HepG2 (cell line): ENCODE measurements around the gene BAZ1A. TPM values are rescaled to one million over a fixed set of nuclear protein-coding genes. Genes with fewer than 3 reads are reported as not detected.
A peak's percentile ranks its signal among the peaks of the same experiment; 100 is the strongest.

Source experiments
- ELF1 ChIP-seq: sonication (generic); formaldehyde crosslinking; IDR thresholded peaks from 2 replicates; pipeline ENCODE4 v1.4.0; 2020; ENCODE audit warnings: missing genetic modification reagents
- KLF16 ChIP-seq, 2 experiments: sonication (generic) in 1 of 2; formaldehyde crosslinking in 1 of 2; IDR thresholded peaks; 2 replicates each; pipeline versions ENCODE4 v1.6.1 to v1.8.0; 2016 to 2023; ENCODE audit warnings: missing genetic modification reagents in 2 of 2, missing compliant biosample characterization in 1 of 2
- MEIS2 ChIP-seq: sonication (generic); formaldehyde crosslinking; IDR thresholded peaks from 2 replicates; pipeline ENCODE4 v1.9.0; 2021; ENCODE audit warnings: mild to moderate bottlenecking, missing genetic modification reagents
- NAIF1 ChIP-seq: sonication (generic); formaldehyde crosslinking; IDR thresholded peaks from 2 replicates; pipeline ENCODE4 v1.5.0; 2020; ENCODE audit warnings: mild to moderate bottlenecking, missing genetic modification reagents, borderline replicate concordance
- SPEN ChIP-seq: sonication (generic); formaldehyde crosslinking; IDR thresholded peaks from 2 replicates; pipeline ENCODE4 v1.5.1; 2020; ENCODE audit warnings: low read depth, mild to moderate bottlenecking, missing genetic modification reagents
- ZNF101 ChIP-seq: sonication (generic); formaldehyde crosslinking; IDR thresholded peaks from 2 replicates; pipeline ENCODE4 v1.4.0; 2020; ENCODE audit warnings: mild to moderate bottlenecking, low read depth, missing genetic modification reagents, borderline replicate concordance
- ZNF180 ChIP-seq: sonication (generic); formaldehyde crosslinking; IDR thresholded peaks from 2 replicates; pipeline ENCODE4 v1.4.0; 2020; ENCODE audit warnings: low read depth, missing genetic modification reagents, borderline replicate concordance
- ZNF256 ChIP-seq: sonication (generic); formaldehyde crosslinking; conservative IDR thresholded peaks from 2 replicates; pipeline ENCODE4 v1.4.0; 2020; ENCODE audit warnings: missing genetic modification reagents
- ZNF260 ChIP-seq: sonication (generic); formaldehyde crosslinking; IDR thresholded peaks from 2 replicates; pipeline ENCODE4 v1.4.0; 2020; ENCODE audit warnings: missing genetic modification reagents, low read depth, mild to moderate bottlenecking, borderline replicate concordance
- ZNF615 ChIP-seq: sonication (generic); formaldehyde crosslinking; IDR thresholded peaks from 2 replicates; pipeline ENCODE4 v1.5.0; 2020; ENCODE audit warnings: mild to moderate bottlenecking, missing genetic modification reagents, borderline replicate concordance
- ZNF768 ChIP-seq: sonication (generic); formaldehyde crosslinking; IDR thresholded peaks from 2 replicates; pipeline ENCODE4 v1.4.0; 2020; ENCODE audit warnings: missing genetic modification reagents
- polyA plus RNA-seq, 8 experiments: library from polyadenylated mRNA; depleted of rRNA in 3 of 8; stranded (reverse) in 7 of 8; unstranded in 1 of 8; fragments of >200 nt; fragmentation: Illumina TruSeq in 4 of 8; extraction: Trizol in 4 of 8; gene quantifications; 2 replicates each; pipeline versions ENCODE4 v1.2.1 to v1.2.3, GENCODE V29; 2011 to 2016; ENCODE audit warnings: low read depth in 4 of 8, missing spikeins in 1 of 8, mixed read lengths in 1 of 8; ENCODE audit not compliant: insufficient read depth in 1 of 8
- total RNA-seq, 5 experiments: library from RNA; depleted of rRNA; stranded (reverse); fragments of >200 nt; fragmentation: Illumina TruSeq; extraction: Trizol; gene quantifications; 2 replicates each; pipeline ENCODE4 v1.2.3, GENCODE V29; 2016; ENCODE audit warnings: low read depth in 1 of 5
- TF ChIP-seq, protein P1 (sequence below): sonication (generic); formaldehyde crosslinking; IDR thresholded peaks from 2 replicates; pipeline ENCODE4 v1.4.0; 2020; ENCODE audit warnings: mild to moderate bottlenecking, missing genetic modification reagents
- TF ChIP-seq, protein P2 (sequence below): sonication (generic); formaldehyde crosslinking; IDR thresholded peaks from 2 replicates; pipeline ENCODE4 v1.4.0; 2020; ENCODE audit warnings: low read depth, mild to moderate bottlenecking, missing genetic modification reagents
- TF ChIP-seq, protein P3 (sequence below): IDR thresholded peaks from 2 replicates; pipeline ENCODE4 v1.6.1; 2016; ENCODE audit warnings: missing genetic modification reagents, missing compliant biosample characterization
- TF ChIP-seq, protein P4 (sequence below), 2 experiments: fragments of 450-650 bp in 1 of 2; sonication (generic) in 1 of 2; formaldehyde crosslinking in 1 of 2; IDR thresholded peaks; 2 replicates each; pipeline versions ENCODE4 v1.6.1 to v1.8.0; 2016 to 2022; ENCODE audit warnings: antibody characterized with exemption in 1 of 2, mild to moderate bottlenecking in 1 of 2, missing genetic modification reagents in 1 of 2

The BAZ1A gene
- total and polyA plus RNA-seq, 2 of the 13 experiments (the other 11 are each of a cell fraction or from before 2014, with no cell fraction given) = 20.9 to 56.8 TPM

DNA sequence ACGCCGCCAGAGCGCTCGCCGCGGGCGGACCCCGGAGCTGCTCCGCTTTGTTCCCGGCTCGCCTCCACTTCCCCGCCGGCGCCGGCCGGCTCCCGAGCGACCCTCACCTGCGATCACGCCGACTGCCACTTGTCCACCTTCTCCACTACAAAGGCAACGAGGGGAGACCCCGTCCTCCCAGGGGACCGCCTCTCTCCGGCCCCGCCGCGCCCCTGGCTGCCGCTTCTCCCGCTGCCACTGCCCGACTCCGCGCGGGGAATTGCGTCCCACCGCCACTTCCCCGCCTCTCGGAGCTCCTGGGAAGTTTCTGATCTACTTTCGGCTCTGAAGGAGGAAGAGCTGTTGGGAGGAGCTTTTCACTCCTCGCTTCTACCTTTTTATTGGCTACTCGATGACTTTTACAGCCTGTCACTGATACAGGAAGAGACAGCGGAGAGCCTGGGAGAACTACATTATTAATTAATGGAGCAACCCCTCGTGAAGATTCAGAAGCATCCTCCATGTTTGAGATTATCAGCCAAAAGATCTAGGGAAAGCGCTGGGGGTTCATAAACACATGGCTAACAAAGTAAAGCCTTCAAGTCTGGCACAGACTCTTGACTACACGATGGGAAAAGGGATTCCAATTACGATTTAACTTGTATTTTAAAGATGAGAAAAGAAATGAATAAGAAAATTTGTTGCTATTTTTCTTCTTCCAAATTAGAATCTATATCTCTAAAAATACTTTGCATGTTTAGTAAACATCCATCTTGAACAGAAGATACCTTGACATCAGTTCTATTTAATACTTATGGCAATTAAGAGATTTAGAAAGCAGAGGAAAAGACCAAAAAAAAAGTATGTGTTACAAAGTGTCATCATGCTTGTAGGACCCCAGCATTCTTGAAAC lies at the start of gene BAZ1A (continued):
- TF ChIP-seq, protein P1, sequence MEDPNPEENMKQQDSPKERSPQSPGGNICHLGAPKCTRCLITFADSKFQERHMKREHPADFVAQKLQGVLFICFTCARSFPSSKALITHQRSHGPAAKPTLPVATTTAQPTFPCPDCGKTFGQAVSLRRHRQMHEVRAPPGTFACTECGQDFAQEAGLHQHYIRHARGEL (CRISPR knock-in tag) = peak; percentile 88
- TF ChIP-seq ZNF256 (CRISPR knock-in tag) (no peak), SPEN (CRISPR knock-in tag) (no peak; the same call in 1 of the 2 replicates), ZNF768 (CRISPR knock-in tag) (peak; percentile 75), ZNF615 (CRISPR knock-in tag) (no peak), ZNF180 (CRISPR knock-in tag) (no peak), ZNF260 (CRISPR knock-in tag) (no peak), MEIS2 (CRISPR knock-in tag) (peak; percentile 20; the same call in 1 of the 2 replicates), ZNF101 (CRISPR knock-in tag) (0 out of 2 replicates have a peak, but pooled peaks have one; percentile 54), NAIF1 (no peak), ELF1 (CRISPR knock-in tag) (peak; percentile 85), KLF16 (CRISPR knock-in tag; IDR thresholded peaks at IDR 0.05) (peak in 1 of 2 experiments; percentile 95; a peak in 1 of 4 replicates)
- TF ChIP-seq, protein P2, sequence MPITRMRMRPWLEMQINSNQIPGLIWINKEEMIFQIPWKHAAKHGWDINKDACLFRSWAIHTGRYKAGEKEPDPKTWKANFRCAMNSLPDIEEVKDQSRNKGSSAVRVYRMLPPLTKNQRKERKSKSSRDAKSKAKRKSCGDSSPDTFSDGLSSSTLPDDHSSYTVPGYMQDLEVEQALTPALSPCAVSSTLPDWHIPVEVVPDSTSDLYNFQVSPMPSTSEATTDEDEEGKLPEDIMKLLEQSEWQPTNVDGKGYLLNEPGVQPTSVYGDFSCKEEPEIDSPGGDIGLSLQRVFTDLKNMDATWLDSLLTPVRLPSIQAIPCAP (CRISPR knock-in tag) = peak; percentile 82; the same call in 1 of the 2 replicates
- TF ChIP-seq, protein P3, sequence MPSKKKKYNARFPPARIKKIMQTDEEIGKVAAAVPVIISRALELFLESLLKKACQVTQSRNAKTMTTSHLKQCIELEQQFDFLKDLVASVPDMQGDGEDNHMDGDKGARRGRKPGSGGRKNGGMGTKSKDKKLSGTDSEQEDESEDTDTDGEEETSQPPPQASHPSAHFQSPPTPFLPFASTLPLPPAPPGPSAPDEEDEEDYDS (CRISPR knock-in tag) = peak; percentile 96
- TF ChIP-seq, protein P4, sequence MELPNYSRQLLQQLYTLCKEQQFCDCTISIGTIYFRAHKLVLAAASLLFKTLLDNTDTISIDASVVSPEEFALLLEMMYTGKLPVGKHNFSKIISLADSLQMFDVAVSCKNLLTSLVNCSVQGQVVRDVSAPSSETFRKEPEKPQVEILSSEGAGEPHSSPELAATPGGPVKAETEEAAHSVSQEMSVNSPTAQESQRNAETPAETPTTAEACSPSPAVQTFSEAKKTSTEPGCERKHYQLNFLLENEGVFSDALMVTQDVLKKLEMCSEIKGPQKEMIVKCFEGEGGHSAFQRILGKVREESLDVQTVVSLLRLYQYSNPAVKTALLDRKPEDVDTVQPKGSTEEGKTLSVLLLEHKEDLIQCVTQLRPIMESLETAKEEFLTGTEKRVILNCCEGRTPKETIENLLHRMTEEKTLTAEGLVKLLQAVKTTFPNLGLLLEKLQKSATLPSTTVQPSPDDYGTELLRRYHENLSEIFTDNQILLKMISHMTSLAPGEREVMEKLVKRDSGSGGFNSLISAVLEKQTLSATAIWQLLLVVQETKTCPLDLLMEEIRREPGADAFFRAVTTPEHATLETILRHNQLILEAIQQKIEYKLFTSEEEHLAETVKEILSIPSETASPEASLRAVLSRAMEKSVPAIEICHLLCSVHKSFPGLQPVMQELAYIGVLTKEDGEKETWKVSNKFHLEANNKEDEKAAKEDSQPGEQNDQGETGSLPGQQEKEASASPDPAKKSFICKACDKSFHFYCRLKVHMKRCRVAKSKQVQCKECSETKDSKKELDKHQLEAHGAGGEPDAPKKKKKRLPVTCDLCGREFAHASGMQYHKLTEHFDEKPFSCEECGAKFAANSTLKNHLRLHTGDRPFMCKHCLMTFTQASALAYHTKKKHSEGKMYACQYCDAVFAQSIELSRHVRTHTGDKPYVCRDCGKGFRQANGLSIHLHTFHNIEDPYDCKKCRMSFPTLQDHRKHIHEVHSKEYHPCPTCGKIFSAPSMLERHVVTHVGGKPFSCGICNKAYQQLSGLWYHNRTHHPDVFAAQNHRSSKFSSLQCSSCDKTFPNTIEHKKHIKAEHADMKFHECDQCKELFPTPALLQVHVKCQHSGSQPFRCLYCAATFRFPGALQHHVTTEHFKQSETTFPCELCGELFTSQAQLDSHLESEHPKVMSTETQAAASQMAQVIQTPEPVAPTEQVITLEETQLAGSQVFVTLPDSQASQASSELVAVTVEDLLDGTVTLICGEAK (IDR thresholded peaks at IDR 0.05) = no peak
- TF ChIP-seq, protein P4 (CRISPR knock-in tag; IDR thresholded peaks at IDR 0.05) = peak; percentile 64
